Endometrial microvascular endothelial cells (primary cell): ENCODE results near the gene VPS8. TPM values are rescaled to one million over a fixed set of nuclear protein-coding genes. Genes with fewer than 3 reads are reported as not detected.

Experiments
- in situ Hi-C: cut with HindIII; loops from 2 replicates; pipeline ENCODE4 v1.10.0; 2017; ENCODE audit warnings: low sequenced_read_pairs, low pct_unique_long_range_greater_than_20kb; ENCODE audit errors: inconsistent ontology term
- total RNA-seq: library from RNA; depleted of rRNA; stranded (reverse); fragments of >200 nt; gene quantifications from one replicate; pipeline ENCODE4 v1.2.3, GENCODE V29; 2015; ENCODE audit errors: inconsistent ontology term

VPS8 gene
- total RNA-seq, 1 donor from 2014 or later = 34.5 TPM

DNA sequence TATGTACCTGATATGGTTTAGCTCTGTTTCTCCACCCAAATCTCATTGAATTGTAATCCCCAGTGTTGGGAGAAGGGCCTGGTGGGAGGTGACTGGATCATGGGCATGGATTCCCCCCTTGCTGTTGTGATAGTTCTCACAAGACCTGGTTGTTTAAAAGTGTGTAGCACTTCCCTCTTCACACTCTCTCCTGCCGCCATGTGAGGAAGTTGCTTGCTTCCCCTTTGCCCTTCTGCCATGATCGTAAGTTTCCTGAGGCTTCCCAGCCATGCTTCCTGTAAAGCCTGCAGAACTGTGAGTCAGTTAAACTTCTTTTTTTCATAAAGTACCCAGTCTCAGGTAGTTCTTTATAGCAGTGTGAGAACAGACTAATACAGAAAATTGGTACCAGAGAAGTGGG, 247.8 kb downstream of the VPS8 start:
- in situ Hi-C loops = no loop called here

DNA sequence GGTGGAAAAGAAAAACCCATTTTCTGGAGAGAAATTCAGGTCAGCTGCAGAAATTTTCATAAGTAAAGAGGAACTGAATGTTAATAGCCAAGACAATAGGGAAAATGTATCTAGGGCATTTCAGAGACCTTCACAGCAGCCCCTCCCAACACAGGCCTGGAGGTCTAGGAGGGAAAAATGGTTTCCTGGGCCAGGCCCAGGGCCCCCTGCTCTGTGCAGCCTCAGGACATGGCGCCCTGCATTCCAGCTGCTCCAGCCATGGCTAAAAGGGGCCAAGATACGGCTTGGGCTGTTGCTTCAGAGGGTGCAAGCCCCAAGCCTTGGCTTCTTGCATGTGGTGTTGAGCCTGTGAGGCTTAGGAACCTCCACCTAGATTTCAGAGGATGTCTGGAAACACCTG, 248.7 kb downstream of the VPS8 start:
- in situ Hi-C loops = no loop called here

DNA sequence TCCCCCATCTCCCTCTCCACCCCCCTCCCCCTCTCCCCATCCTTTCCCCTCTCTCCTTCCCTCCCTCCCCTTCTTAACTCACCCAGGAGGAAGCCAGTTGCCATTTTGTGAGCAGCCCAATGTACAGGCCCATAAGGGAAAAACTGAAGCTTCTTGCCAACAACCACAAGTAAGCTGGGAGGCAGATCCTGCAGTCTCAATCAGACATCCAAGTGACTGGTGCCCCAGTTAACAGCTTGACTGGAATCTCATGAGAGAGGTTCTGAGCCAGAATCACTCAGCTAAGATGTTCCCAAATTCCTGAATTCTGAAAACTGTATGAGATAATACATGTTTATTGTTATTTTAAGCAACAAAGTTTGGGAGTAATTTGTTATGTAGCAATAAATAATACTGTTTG, 250.2 kb downstream of the VPS8 start:
- in situ Hi-C loops = no loop called here

DNA sequence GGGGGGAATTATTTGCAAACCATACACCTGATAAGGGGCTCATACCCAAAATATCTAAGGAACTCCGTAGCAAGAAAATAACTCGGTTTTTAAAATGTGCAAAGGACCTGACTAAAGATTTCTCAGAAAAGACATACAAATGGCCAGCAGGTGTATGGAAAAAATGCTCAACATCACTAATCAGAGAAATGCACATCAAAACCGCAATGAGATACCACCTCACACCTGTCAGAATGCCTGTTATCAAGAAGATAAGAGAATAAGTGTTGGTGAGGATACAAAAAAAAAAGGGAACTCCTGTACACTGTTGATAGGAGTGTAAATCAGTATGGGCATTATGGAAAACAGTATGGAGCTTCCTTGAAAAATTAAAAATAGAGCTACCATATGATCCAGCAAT, 251.5 kb downstream of the VPS8 start:
- in situ Hi-C loops = no loop called here

DNA sequence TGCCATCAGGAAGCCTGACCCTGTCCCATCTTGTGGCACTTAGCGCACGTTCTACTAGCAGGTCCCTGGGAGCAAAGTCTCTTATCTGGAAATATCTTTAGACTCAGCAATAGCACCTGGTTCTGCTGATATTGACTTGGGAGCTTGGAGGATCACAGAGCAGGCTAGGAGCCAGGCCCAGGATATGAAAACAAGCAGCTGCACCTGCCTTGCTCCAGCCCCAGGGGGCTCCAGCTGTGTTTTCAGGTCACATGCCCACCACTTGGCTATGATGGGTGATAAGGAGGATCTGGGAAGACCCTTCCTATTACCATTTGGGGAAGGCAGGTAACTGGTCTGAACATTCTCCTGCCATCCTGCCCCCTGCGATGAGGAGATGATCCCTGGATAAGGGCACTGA, 253.1 kb downstream of the VPS8 start:
- in situ Hi-C loops = no loop called here

DNA sequence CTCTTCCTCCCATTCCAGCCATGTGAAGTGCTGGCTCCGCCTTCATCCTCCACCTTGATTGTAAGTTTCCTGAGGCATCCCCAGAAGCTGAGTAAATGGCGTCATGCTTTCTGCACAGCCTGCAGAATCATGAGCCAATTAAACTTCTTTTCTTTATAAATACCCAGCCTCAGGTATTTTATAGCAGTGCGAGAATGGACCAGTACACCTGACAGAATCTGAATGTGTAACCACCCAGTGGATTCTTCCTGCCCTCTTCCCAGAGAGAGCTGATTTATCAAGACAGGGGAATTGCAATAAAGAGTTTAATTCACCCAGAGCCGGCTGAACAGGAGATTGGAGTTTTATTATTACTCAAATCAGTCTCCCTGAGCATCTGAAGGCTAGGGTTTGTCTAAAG, 254.3 kb downstream of the VPS8 start:
- in situ Hi-C loops = no loop called here

DNA sequence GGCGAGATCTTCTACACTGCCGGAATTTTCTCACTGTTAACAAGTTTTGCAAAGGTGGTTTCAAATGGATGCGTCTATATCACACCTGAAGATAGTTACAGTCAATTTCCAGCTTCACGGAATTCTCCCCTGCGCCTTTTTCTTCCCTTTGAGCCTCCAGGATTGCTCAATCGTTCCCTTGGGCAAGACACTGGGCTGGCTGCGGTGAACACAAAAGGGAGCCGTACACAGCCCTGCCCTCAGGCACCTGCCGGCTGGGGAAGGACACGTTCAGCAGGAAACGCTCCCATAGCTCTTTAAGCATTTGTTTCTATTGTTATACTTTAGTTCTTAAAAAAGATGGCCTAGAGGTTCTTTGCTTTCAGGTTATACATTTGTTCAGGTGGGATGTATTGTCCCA, 255.2 kb downstream of the VPS8 start:
- in situ Hi-C loops = no loop called here

DNA sequence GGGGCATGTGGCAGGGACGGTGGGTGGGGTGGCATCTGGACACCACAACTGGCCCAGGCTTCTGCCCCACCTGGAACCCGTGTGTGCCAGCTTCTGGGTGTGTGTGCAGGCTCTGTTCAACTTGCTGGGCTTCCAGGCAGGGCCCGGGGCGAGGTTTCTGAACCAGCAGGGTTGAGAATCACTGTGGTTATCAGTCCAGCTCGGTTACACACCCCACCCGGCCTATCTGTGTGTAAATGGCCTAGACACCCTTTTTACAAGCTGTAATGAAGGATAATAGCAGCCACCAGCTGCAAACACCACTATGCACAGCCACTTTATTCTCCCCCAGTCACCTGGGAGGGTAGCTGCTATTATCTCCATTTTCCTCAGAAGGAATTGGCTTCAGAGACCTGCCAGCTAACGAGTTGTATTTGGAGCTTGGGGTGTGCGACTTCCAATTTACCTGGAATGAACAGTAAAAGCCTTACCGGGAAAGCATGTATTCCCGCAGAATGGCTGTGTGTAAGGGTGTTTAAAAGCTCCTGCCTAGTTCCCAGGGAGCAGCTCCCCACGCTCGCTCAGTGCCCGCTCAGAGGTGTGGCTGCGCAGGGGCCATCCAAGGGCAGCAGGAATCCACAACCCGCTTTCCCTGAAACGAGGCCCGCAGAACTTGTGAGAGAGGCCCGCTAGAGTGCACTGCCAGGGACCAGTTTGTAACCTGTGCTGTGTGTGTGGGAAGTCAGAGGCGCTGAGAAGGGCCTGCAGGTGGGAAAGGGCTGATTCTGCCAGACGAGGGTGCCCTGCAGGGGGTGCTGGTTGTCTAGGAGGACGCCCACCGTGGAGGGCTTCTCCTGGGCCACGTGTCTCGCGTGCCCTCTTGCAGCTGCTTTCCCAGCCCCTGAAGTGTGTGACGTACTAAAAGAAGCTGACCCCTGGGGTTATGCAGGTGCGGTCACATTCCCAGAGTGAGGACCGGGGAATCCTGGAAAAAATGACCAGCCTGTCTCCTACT, 257.4 kb downstream of the VPS8 start:
- in situ Hi-C loops = no loop called here

DNA sequence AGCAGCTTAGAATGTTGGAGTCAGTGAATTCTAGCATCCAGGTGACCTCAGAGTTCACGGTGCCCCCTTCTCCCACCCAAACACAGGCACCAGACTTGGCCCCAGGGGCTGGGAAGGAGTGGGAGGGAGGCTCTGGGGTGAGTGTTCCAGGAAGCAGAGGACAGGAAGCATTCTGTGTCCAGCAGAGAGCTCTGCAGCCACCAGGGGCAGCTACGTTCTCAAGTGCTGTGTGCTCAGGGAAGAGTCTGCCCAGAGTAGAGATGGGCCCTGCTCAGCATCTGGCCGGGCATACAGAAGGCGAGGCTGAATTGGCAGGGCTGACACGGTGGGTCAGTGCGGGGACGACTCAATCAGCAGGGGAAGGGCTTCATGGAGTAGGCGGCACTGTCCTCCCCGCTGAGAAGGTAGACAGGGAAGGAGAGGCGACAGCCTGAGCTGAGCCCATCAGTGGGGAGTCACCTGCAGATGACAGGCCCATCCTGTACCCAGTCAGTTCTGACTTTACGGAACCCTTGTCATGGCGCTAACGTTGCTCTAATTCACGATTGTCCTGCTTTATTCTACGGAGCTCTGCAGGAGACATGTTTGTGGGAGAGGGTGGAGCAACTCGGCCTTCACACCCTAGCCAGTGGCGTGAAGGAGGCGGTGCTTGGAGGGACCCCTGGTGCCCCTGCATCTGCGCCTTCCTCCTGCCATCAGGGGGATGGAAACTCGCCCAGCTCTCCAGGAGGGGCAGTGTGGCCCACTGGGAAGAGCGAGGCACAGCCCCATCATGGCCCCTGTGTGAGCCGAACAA, 258.7 kb downstream of the VPS8 start:
- in situ Hi-C loops = no loop called here

DNA sequence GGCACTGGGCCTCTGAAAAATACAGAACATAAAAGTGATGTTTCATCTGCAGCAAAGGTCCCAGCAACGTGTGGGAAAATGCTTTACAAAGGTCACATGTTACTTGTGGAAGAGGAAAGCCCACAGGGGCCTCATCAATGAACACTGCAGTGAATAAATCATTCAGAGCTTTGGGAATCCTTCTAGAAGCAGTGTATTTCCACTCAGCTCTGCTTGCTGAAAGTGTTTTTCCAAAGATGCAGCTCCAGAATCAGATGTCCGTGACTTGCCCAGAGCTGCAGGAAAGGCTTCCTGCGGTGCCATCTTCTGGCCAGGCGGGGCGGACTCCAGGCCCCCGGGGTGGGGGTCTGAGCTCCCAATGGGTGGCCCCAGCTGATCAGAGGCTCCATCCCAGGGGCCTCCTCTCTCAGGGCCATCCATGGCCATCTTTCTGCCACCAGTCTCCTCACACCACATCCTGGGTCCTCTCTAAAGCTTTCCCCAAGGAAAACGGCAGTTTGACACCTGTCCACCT, 259.4 kb downstream of the VPS8 start:
- in situ Hi-C loops = no loop called here

DNA sequence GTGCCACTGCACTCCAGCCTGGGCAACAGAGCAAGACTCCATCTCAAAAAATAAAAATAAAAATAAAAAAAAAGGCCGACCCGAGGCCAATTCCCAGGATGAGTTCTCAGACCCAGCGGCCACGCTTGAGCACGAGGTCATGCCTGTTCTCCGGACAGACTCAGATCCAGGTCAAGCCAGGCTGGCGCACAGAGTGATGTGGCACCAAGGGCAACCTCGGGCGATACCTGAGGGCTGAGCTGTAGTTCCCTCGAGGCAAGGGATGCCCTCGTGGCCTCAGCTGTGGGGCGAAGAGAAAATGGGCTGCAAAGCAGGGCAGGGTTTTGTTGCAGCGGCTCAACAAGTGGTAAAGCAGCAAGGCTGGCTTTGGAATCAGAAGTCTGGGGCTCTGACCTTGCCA, 263.6 kb downstream of the VPS8 start:
- in situ Hi-C loops = no loop called here

DNA sequence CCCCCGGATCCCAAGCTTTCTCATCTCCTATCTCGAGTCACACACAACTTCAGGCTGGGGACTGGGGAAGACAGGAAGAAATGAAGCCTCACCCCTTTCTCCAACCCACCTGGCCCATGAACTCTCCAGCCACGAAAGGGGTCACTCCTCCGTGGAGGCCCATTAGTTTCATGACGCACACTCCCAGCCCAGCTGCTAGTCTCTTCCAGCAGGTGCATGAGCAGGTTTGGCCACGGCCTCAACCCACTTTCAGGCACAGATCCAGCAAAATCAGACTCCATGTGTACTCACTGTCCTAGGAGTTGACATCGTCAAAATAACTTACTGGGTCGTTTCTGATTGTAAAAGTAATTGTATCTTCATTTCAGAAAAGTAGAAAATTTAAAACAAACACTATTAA, 264.3 kb downstream of the VPS8 start:
- in situ Hi-C loops = no loop called here

DNA sequence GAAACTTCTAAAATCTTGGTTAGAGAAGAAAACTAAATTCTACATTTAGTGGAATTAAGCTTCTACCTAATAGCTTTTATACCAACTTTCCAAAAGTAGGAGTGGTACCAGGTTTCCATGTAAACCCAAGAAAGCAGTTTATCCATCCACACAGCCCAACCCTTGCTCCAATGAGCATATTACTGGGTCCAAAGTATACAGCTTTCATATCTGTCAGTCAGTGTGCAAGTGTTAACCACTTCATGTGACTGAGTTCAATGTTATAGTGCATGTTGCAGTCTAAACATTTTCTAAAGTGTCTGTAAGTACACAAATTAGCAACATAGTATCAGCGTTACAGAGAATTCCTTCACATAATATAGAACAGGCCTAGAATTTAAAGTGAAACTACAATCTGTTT, 267.7 kb downstream of the VPS8 start:
- in situ Hi-C loops = no loop called here

DNA sequence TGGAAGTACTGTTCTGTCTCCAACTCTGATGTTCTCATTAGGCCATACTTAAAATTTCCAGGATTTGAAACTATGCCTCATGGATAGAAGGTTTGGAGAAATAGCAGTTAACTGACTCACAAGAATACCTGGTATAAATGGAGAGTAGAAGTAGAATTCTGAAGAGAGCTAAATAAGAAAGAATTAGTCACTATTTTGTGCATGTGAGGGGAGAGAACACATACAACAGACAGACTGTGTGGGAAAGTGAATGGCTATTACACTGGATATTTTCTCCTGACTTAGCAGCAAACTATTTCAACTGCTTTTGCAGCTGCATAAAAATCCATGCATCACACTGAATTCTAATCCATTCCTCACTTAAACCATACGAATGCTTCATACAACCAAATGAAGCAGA, 269.6 kb downstream of the VPS8 start:
- in situ Hi-C loops = no loop called here

DNA sequence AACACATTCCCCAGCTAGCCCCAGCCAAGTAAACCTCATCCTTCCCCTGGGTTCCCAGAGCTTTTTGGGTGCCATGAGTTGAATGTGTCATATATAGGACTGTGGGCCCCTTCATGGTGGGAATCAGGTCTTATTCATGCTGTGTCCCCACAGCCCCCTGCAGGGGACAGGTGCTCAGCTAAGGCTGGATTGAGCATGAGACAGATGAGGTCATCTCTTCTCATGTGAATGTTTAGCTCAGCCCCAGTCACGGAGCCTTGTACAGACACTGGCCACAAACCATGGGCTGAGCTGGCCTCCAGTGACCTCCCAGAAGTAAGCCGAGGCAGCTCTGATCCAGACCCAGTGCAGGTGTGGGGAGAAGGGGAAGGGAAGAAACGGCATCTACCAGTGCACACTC, 270.2 kb downstream of the VPS8 start:
- in situ Hi-C loops = no loop called here

DNA sequence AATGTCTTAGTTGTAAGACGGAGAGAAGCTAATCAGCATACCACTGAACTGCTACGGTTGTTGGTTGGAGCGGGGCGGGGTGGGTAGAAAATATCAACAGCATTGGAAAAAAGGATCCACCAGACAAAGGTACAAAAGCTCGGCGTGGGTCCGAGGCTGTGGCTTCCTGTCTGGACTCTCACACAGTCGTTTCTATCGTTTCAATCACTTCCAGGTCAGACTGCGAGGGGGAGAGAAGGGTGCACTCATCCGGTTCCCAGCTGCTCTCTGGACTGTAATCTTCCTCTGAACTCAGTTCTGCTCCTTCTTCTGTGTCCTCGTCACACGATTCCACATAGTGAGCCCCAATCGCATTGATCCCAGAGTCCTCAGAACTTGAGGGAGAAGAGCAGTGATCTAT, 270.9 kb downstream of the VPS8 start:
- in situ Hi-C loops = no loop called here

DNA sequence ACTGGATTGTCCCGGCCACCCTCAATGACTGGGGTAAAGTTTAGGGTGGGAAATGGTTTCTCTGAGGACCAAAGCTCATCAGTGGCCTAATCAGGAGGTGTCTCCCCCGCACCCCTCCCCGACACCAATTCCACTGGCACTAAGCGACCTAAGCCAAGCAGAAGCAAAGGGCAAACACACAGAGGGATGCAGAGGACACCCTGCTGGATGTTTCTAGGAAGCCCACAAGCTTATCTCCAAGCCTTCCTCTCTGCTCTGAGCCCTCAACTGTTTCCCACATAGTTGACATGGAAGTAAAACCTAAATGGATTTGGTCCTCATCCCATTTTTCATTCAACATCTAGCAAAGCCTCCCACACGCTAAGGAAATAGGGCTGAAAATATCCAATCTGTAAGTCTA, 272.4 kb downstream of the VPS8 start:
- in situ Hi-C loops = no loop called here

DNA sequence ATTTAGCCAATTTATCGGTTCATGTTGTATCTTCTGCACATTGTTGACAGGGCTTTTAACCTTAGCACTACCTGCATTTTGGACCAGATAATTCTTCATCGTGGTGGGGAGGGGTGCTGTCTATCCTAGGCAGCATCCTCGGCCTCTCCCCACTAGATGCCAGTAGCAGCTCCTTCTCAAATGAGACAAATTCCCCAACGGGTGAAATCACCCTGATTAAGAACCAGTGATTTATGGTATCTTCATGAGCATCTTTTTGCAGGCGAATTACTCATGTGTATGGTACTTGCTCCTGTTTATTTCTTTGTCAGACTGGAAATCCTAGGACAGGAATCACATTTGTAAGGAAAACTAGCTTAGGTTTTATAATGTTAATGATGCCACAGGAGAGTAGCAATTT, 272.9 kb downstream of the VPS8 start:
- in situ Hi-C loops = no loop called here

DNA sequence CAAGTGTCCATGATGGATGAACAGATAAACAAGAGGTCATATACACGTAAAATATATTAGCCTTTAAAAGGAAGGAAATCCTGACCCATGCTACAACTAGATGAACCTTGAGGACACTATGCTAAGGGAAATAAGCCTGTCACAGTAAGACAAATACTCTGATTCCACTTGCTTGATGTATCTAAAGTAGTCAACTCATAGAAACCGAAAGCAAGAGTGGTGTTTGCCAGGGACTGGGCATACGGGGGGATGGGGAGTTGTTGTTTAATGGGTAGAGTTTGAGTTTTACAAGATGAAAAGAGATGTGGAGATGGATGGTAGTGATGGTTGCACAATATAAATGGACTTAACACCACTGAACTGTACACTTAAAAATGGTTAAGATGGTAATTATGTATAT, 275.5 kb downstream of the VPS8 start:
- in situ Hi-C loops = no loop called here

DNA sequence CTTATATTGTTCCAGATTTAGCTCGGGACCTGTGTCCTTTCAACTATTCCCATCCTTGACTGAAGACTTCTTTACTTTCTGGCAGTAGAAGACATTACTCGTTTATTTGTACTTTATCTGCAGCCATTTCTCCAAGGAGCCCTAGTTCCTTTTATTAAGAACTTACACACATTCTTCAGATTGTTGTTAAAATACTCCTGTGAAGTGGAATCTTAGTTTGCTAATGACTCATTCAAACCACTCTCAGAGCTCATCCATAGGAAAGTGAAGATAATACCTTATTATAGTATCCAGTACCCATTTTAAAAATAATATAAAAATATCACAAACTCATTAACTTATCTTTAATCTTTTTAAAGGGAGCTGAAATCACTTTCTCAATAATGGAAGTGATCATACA, 277.4 kb downstream of the VPS8 start:
- in situ Hi-C loops = no loop called here
